GM18858 (cell line): ENCODE measurements around the gene STPG1.

ENCODE experiments used
- ATAC-seq: cut with Tn5 transposase; IDR thresholded peaks from one replicate; pipeline ENCODE4 v1.9.1; 2021; ENCODE audit not compliant: unreplicated experiment

Gene STPG1

GRCh38 chr1:24319962-24320361, 93.6 kb downstream of the STPG1 start:
- ATAC-seq, result no peak

- no peak for ATAC-seq
These were observed 94.2 kb downstream of the STPG1 start, which contains the start of gene GRHL3 for GRCh38 chr1:24319312-24319863. GRHL3 (plus strand) TSS chr1:24319357; CDS start chr1:24319552, 195 bp downstream.

- ATAC-seq, result no peak
These were observed 94.8 kb downstream of the STPG1 start for GRCh38 chr1:24318615-24319311.

GRCh38 chr1:24317956-24318614, 95.5 kb downstream of the STPG1 start:
- ATAC-seq, result no peak

- no peak for ATAC-seq
These were observed 96.5 kb downstream of the STPG1 start for GRCh38 chr1:24317081-24317480.

GRCh38 chr1:24316645-24317044, 96.9 kb downstream of the STPG1 start:
- ATAC-seq, result no peak

- no peak for ATAC-seq
These were observed 98.2 kb downstream of the STPG1 start for GRCh38 chr1:24315391-24315790.

GRCh38 chr1:24311741-24312140, 101.8 kb downstream of the STPG1 start:
- ATAC-seq, result no peak

GRCh38 chr1:24311234-24311633, 102.3 kb downstream of the STPG1 start:
- ATAC-seq, result no peak

- ATAC-seq, result no peak
These were observed 103.7 kb downstream of the STPG1 start for GRCh38 chr1:24309762-24310485.

GRCh38 chr1:24308365-24309015, 105.1 kb downstream of the STPG1 start:
- no peak for ATAC-seq
